Caco-2 (cell line): ENCODE measurements around the gene LLGL1. TPM values are rescaled to one million over a fixed set of nuclear protein-coding genes. Genes with fewer than 3 reads are reported as not detected.

Experiments
- BruUV-seq: library from RNA; stranded (reverse); fragments of 400-500 nt; replicated peaks from 2 replicates; lab custom pipeline; 2021; lab: Mats Ljungman, UMichigan
- CTCF ChIA-PET: fragments of 300-600 bp; sonication (Branson Sonifier 250); formaldehyde crosslinking; loops from one replicate; lab custom pipeline; 2022; ENCODE audit warnings: antibody characterized with exemption; lab: Charles Lee
- POLR2A ChIA-PET: fragments of 300-600 bp; sonication (Branson Sonifier 250); formaldehyde crosslinking; loops from one replicate; lab custom pipeline; 2022; ENCODE audit warnings: antibody characterized with exemption; lab: Charles Lee
- DNase-seq, 2 experiments: peaks; one replicate each; pipeline versions ENCODE4 v3.0.0 to v3.0.0-alpha.2; 2020 to 2022
- H3K27me3 ChIP-seq: replicated peaks from 2 replicates; pipeline ENCODE4 v1.6.0; 2011; ENCODE audit warnings: low read length; ENCODE audit not compliant: control insufficient read depth, insufficient read depth
- H3K36me3 ChIP-seq: 2 replicates; pipeline ENCODE4 v1.5.1; 2011; ENCODE audit warnings: low read length; ENCODE audit not compliant: control insufficient read depth, insufficient read depth
- H3K4me1 ChIP-seq: fragments of 250-450 bp; sonication (Bioruptor Pico); 2 replicates; pipeline ENCODE4 v1.5.1; 2020; ENCODE audit warnings: mild to moderate bottlenecking
- H3K4me3 ChIP-seq: 2 replicates; pipeline ENCODE4 v1.5.1; 2011; ENCODE audit warnings: low read depth, mild to moderate bottlenecking, control low read depth, low read length
- H3K9me3 ChIP-seq: fragments of 250-450 bp; sonication (Bioruptor Pico); 2 replicates; pipeline ENCODE4 v1.5.1; 2020; ENCODE audit warnings: mild to moderate bottlenecking, moderate library complexity
- H3K27ac Mint-ChIP-seq: one replicate; pipeline ENCODE4 v1.8.0; 2022; ENCODE audit warnings: mixed read lengths; ENCODE audit not compliant: unreplicated experiment
- H3K27me3 Mint-ChIP-seq: one replicate; pipeline ENCODE4 v1.8.0; 2022; ENCODE audit warnings: mixed read lengths; ENCODE audit not compliant: insufficient read depth, unreplicated experiment
- H3K36me3 Mint-ChIP-seq: one replicate; pipeline ENCODE4 v1.8.0; 2022; ENCODE audit warnings: mild to moderate bottlenecking, mixed read lengths; ENCODE audit not compliant: insufficient read depth, unreplicated experiment
- H3K4me1 Mint-ChIP-seq: one replicate; pipeline ENCODE4 v1.8.0; 2022; ENCODE audit warnings: low read depth, mixed read lengths; ENCODE audit not compliant: unreplicated experiment
- H3K4me3 Mint-ChIP-seq: one replicate; pipeline ENCODE4 v1.8.0; 2022; ENCODE audit warnings: mild to moderate bottlenecking, moderate library complexity, mixed read lengths; ENCODE audit not compliant: unreplicated experiment
- H3K9me3 Mint-ChIP-seq: one replicate; pipeline ENCODE4 v1.8.0; 2022; ENCODE audit warnings: mixed read lengths; ENCODE audit not compliant: unreplicated experiment
- intact Hi-C: fragments of 100-400 bp; cut with micrococcal nuclease; formaldehyde crosslinking; loops from one replicate; pipeline ENCODE4 v1.10.0; 2022; ENCODE audit not compliant: unreplicated experiment
- total RNA-seq: library from RNA; stranded (reverse); gene quantifications from 2 replicates; pipeline ENCODE4 v1.2.3, GENCODE V29; 2022
- TF ChIP-seq, protein P1 (sequence below), 2 experiments: fragments of 200-600 bp in 1 of 2; IDR thresholded peaks; 1 replicate in 1 of 2; 2 replicates in 1 of 2; pipeline versions ENCODE4 v1.5.1 to v1.8.0; 2011 to 2022; ENCODE audit warnings: antibody characterized with exemption in 1 of 2, control low read depth in 1 of 2, inconsistent platforms in 1 of 2, low read depth in 1 of 2, low read length in 1 of 2, mild to moderate bottlenecking in 1 of 2, moderate library complexity in 1 of 2; ENCODE audit not compliant: insufficient read depth in 1 of 2, severe bottlenecking in 1 of 2, unreplicated experiment in 1 of 2

The LLGL1 gene
- total RNA-seq, 1 experiment from 2014 or later = 41.3 TPM

DNA sequence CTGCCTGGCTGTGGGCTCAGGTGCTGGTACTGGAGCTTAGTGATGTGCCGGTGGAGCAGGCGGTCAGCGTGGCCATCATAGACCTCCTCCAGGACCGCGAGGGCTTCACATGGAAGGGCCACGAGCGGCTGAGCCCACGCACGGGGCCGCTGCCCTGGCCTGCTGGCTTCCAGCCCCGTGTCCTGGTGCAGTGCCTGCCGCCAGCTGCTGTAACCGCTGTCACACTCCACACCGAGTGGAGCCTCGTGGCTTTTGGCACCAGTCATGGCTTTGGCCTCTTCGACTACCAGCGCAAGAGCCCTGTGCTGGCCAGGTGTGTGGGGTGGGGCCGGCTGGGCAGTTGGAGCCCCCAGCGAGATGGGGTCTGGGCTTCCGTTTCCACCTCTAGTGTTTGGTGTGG lies 12.0 kb downstream of the LLGL1 start:
- ChIA-PET POLR2A (no interaction called here), CTCF (no interaction called here)
- Mint-ChIP-seq H3K9me3 (no peaks in the 10 kb centered on the region), H3K4me1 (no peaks in the 10 kb centered on the region), H3K27me3 (no peaks in the 10 kb centered on the region), H3K4me3 (no peak overlapping the region), H3K27ac (no peak overlapping the region), H3K36me3 (peaks cover 36% of the 10 kb centered on the region)
- intact Hi-C loops = no loop called here
- DNase-seq = no peak
- Histone ChIP-seq H3K9me3 (no peaks in the 10 kb centered on the region), H3K4me3 (no peak overlapping the region), H3K36me3 (peaks cover 6% of the 10 kb centered on the region), H3K4me1 (no peaks in the 10 kb centered on the region), H3K27me3 (no peaks in the 10 kb centered on the region)
- TF ChIP-seq, protein P1, sequence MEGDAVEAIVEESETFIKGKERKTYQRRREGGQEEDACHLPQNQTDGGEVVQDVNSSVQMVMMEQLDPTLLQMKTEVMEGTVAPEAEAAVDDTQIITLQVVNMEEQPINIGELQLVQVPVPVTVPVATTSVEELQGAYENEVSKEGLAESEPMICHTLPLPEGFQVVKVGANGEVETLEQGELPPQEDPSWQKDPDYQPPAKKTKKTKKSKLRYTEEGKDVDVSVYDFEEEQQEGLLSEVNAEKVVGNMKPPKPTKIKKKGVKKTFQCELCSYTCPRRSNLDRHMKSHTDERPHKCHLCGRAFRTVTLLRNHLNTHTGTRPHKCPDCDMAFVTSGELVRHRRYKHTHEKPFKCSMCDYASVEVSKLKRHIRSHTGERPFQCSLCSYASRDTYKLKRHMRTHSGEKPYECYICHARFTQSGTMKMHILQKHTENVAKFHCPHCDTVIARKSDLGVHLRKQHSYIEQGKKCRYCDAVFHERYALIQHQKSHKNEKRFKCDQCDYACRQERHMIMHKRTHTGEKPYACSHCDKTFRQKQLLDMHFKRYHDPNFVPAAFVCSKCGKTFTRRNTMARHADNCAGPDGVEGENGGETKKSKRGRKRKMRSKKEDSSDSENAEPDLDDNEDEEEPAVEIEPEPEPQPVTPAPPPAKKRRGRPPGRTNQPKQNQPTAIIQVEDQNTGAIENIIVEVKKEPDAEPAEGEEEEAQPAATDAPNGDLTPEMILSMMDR (IDR thresholded peaks at IDR 0.05; ENCODE audit: insufficient read depth in 1 of 2, low read depth in 1 of 2, low read length in 1 of 2, severe bottlenecking in 1 of 2, unreplicated experiment in 1 of 2) = no peak
- no TSS peak for BruUV-seq

DNA sequence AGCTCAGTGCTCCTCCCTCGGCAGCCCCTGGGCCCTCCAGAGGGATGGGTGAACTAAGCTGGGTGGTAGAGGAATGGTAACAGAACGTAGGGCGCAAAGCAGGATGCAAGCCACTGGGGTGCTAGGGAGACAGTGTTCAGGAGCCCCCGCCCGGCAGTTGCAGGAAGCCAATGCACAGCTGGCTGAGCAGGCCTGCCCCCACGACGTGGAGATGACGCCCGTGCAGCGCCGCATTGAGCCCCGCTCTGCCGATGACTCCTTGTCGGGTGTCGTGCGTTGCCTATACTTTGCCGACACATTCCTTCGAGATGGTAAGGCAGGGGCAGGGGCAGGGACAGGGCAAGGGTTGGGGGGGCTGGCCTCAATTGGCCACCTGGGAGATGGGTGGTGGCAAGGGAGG lies 12.9 kb downstream of the LLGL1 start:
- ChIA-PET POLR2A (no interaction called here), CTCF (no interaction called here)
- H3K4me3 ChIP-seq = no peak overlapping the region
- Mint-ChIP-seq H3K4me1 (no peaks in the 10 kb centered on the region), H3K4me3 (no peak overlapping the region), H3K9me3 (no peaks in the 10 kb centered on the region), H3K27ac (no peak overlapping the region), H3K27me3 (no peaks in the 10 kb centered on the region), H3K36me3 (peaks cover 44% of the 10 kb centered on the region)
- H3K9me3 ChIP-seq = no peaks in the 10 kb centered on the region
- BruUV-seq = no TSS peak
- intact Hi-C loops = no loop called here
- no peaks in the 10 kb centered on the region for H3K4me1 ChIP-seq
- DNase-seq = no peak
- TF ChIP-seq, protein P1 (IDR thresholded peaks at IDR 0.05; ENCODE audit: insufficient read depth in 1 of 2, low read depth in 1 of 2, low read length in 1 of 2, severe bottlenecking in 1 of 2, unreplicated experiment in 1 of 2) = no peak
- H3K27me3 ChIP-seq = no peaks in the 10 kb centered on the region
- H3K36me3 ChIP-seq = peaks cover 6% of the 10 kb centered on the region

DNA sequence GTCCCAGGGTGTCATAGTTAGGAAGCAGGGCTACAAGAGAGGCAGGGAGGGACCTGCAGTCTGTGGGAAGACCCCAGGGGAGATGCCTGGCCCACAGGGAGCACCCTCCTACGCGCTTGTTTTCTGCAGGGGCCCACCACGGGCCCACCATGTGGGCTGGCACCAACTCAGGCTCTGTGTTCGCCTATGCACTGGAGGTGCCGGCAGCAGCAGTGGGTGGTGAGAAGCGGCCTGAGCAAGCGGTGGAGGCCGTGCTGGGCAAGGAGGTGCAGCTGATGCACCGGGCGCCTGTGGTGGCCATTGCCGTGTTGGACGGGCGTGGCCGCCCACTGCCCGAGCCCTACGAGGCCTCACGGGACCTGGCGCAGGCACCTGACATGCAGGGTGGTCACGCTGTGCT lies 15.0 kb downstream of the LLGL1 start:
- Mint-ChIP-seq H3K4me3 (no peak overlapping the region), H3K27me3 (no peaks in the 10 kb centered on the region), H3K4me1 (no peaks in the 10 kb centered on the region), H3K27ac (no peak overlapping the region), H3K36me3 (peaks cover 63% of the 10 kb centered on the region), H3K9me3 (no peaks in the 10 kb centered on the region)
- Histone ChIP-seq H3K27me3 (no peaks in the 10 kb centered on the region), H3K36me3 (peaks cover 4% of the 10 kb centered on the region), H3K4me3 (no peak overlapping the region), H3K9me3 (no peaks in the 10 kb centered on the region), H3K4me1 (no peaks in the 10 kb centered on the region)
- intact Hi-C loops = no loop called here
- ChIA-PET CTCF (interaction anchor here (0.6 kb wide), 1 partner anchor 28 kb away, joined by 3 read pairs; no protein-coding TSS in a partner anchor), POLR2A (no interaction called here)
- no TSS peak for BruUV-seq
- TF ChIP-seq, protein P1 (IDR thresholded peaks at IDR 0.05; ENCODE audit: insufficient read depth in 1 of 2, low read depth in 1 of 2, low read length in 1 of 2, severe bottlenecking in 1 of 2, unreplicated experiment in 1 of 2) = no peak
- no peak for DNase-seq
